WTC11 (cell line): ENCODE measurements around the gene LAMA1. TPM values are rescaled to one million over a fixed set of nuclear protein-coding genes. Genes with fewer than 3 reads are reported as not detected.

Source experiments
- ATAC-seq: fragments of 200-7000 bp; cut with Tn5 transposase; 2 replicates; pipeline ENCODE4 v1.10.0; 2021; ENCODE audit warnings: mild to moderate bottlenecking, moderate library complexity
- CTCF ChIA-PET: fragments of 300-600 bp; sonication (Branson Sonifier 250); formaldehyde crosslinking; loops from one replicate; lab custom pipeline; 2021; ENCODE audit warnings: antibody characterized with exemption; lab: Charles Lee
- POLR2A ChIA-PET: fragments of 350-600 bp; sonication (Branson Sonifier 250); formaldehyde crosslinking; loops from one replicate; lab custom pipeline; 2021; ENCODE audit warnings: antibody characterized with exemption; lab: Charles Lee
- DNase-seq: peaks from one replicate; pipeline ENCODE4 v3.0.0; 2021; ENCODE audit warnings: low spot score
- H3K27ac Mint-ChIP-seq: 2 replicates; pipeline ENCODE4 v1.8.0; 2021; ENCODE audit warnings: mixed read lengths
- H3K27me3 Mint-ChIP-seq: 2 replicates; pipeline ENCODE4 v1.8.0; 2021; ENCODE audit warnings: low read depth, mild to moderate bottlenecking, moderate library complexity, mixed read lengths
- H3K36me3 Mint-ChIP-seq: 2 replicates; pipeline ENCODE4 v1.8.0; 2021; ENCODE audit warnings: mixed read lengths
- H3K4me1 Mint-ChIP-seq: 2 replicates; pipeline ENCODE4 v1.8.0; 2022; ENCODE audit warnings: mixed read lengths
- H3K4me3 Mint-ChIP-seq: 2 replicates; pipeline ENCODE4 v1.8.0; 2021; ENCODE audit warnings: mild to moderate bottlenecking, moderate library complexity, mixed read lengths
- H3K9me3 Mint-ChIP-seq: 2 replicates; pipeline ENCODE4 v1.8.0; 2021; ENCODE audit warnings: mixed read lengths
- AFF4 ChIP-seq: sonication (generic); formaldehyde crosslinking; IDR thresholded peaks from 2 replicates; pipeline ENCODE4 v1.8.1; 2023; ENCODE audit warnings: mild to moderate bottlenecking, missing genetic modification reagents, borderline replicate concordance
- CBFB ChIP-seq: sonication (generic); formaldehyde crosslinking; IDR thresholded peaks from 2 replicates; pipeline ENCODE4 v1.8.1; 2022; ENCODE audit warnings: mild to moderate bottlenecking, low read depth, missing genetic modification reagents
- CDX4 ChIP-seq: fragments of 250-450 bp; sonication (Bioruptor Pico); IDR thresholded peaks from 2 replicates; pipeline ENCODE4 v1.9.0; 2021; ENCODE audit warnings: moderate library complexity, mild to moderate bottlenecking, inconsistent platforms, borderline replicate concordance
- IRF2 ChIP-seq: sonication (generic); formaldehyde crosslinking; IDR thresholded peaks from 2 replicates; pipeline ENCODE4 v1.8.0; 2022; ENCODE audit warnings: low read depth, missing genetic modification reagents, borderline replicate concordance
- NR2C2 ChIP-seq: sonication (generic); formaldehyde crosslinking; IDR thresholded peaks from 2 replicates; pipeline ENCODE4 v1.8.0; 2022; ENCODE audit warnings: mild to moderate bottlenecking, missing genetic modification reagents
- PRRX2 ChIP-seq: fragments of 250-450 bp; sonication (Bioruptor Pico); IDR thresholded peaks from 2 replicates; pipeline ENCODE4 v1.8.0; 2021; ENCODE audit warnings: mild to moderate bottlenecking
- TEAD4 ChIP-seq: sonication (generic); formaldehyde crosslinking; IDR thresholded peaks from 2 replicates; pipeline ENCODE4 v1.8.0; 2022; ENCODE audit warnings: mild to moderate bottlenecking, missing genetic modification reagents
- TP53 ChIP-seq: sonication (generic); formaldehyde crosslinking; IDR thresholded peaks from 2 replicates; pipeline ENCODE4 v1.8.1; 2023; ENCODE audit warnings: mild to moderate bottlenecking, missing genetic modification reagents
- ZNF121 ChIP-seq: sonication (generic); formaldehyde crosslinking; IDR thresholded peaks from 2 replicates; pipeline ENCODE4 v1.8.0; 2023; ENCODE audit warnings: missing genetic modification reagents
- ZNF138 ChIP-seq: sonication (generic); formaldehyde crosslinking; conservative IDR thresholded peaks from 2 replicates; pipeline ENCODE4 v1.8.1; 2022; ENCODE audit warnings: mild to moderate bottlenecking, moderate library complexity, missing genetic modification reagents
- ZNF396 ChIP-seq: fragments of 250-450 bp; sonication (Bioruptor Pico); IDR thresholded peaks from 2 replicates; pipeline ENCODE4 v1.8.0; 2021; ENCODE audit warnings: mild to moderate bottlenecking, moderate library complexity, borderline replicate concordance
- ZNF416 ChIP-seq: fragments of 250-450 bp; sonication (Bioruptor Pico); IDR thresholded peaks from 2 replicates; pipeline ENCODE4 v1.9.0; 2021; ENCODE audit warnings: mild to moderate bottlenecking, inconsistent platforms
- ZNF671 ChIP-seq: fragments of 250-450 bp; sonication (Bioruptor Pico); IDR thresholded peaks from 2 replicates; pipeline ENCODE4 v1.8.0; 2021; ENCODE audit warnings: mild to moderate bottlenecking
- total RNA-seq: library from RNA; stranded (reverse); gene quantifications from 3 replicates; pipeline ENCODE4 v1.2.3, GENCODE V29; 2021
- TF ChIP-seq, protein P1 (sequence below): sonication (generic); formaldehyde crosslinking; conservative IDR thresholded peaks from 2 replicates; pipeline ENCODE4 v1.8.1; 2022; ENCODE audit warnings: mild to moderate bottlenecking, missing genetic modification reagents
- TF ChIP-seq, protein P2 (sequence below): fragments of 250-450 bp; sonication (Bioruptor Pico); conservative IDR thresholded peaks from 2 replicates; pipeline ENCODE4 v1.9.0; 2021; ENCODE audit warnings: mild to moderate bottlenecking
- TF ChIP-seq, protein P3 (sequence below): sonication (generic); formaldehyde crosslinking; conservative IDR thresholded peaks from 2 replicates; pipeline ENCODE4 v1.8.1; 2023; ENCODE audit warnings: mild to moderate bottlenecking, low read depth, missing genetic modification reagents, moderate library complexity

The LAMA1 gene
- total RNA-seq, 1 experiment from 2014 or later, result 50.7 TPM

DNA sequence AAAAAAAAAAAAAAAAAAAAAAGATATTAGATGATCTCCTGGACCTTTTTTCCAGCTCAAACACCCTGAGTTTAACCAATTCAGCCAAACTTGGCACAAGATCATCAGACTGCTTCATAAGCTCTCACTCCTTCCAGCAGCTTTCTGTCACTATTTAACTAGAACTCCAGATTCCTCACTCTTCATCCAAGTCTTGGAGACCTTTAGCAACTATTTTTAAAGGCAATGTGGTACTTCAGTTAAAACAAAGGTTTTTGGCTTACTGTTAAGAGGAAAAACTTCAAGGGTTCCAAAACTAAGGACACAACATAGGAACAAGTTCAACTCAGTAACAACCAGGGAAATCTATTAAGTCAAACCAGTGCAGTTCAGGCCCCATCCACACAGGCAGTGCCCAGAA lies 23.2 kb downstream of the LAMA1 start (continued):
- TF ChIP-seq ZNF671 (CRISPR knock-in tag) (no peak), ZNF396 (no peak)

DNA sequence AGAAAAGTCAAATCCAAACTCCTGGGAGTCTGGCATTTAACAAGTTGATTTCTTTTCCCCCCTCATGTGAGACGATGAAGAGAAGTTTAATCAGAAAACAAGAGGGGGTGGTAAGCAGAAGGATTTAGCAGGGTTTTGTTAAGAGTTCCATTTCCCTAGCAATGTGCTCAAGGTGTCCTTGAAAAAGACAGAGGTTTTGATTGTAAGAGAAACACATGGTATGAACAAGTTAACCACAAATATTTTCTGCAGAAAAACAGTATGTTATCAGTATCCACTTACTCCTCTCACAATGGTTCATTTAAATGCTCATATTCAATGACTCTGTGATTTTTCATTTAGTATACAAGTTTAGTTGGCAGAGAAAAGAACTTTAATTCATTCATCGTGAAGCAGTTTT lies 26.8 kb downstream of the LAMA1 start:
- DNase-seq, result no peak
- Mint-ChIP-seq H3K27me3 (no peaks in the 10 kb centered on the region), H3K36me3 (no peaks in the 10 kb centered on the region), H3K4me1 (peaks cover 41% of the 10 kb centered on the region), H3K27ac (peak overlapping the region; percentile 73; the same call in 1 of the 2 replicates), H3K9me3 (no peaks in the 10 kb centered on the region), H3K4me3 (no peak overlapping the region)
- no peak for ATAC-seq
- ChIA-PET CTCF (interaction anchor here (1.0 kb wide), 1 partner anchor 86 kb away, joined by 4 read pairs; no protein-coding TSS in a partner anchor), POLR2A (no interaction called here)
- no peak for TF ChIP-seq ZNF121
- no peak for TF ChIP-seq TP53 (CRISPR knock-in tag)
- TF ChIP-seq, protein P1, sequence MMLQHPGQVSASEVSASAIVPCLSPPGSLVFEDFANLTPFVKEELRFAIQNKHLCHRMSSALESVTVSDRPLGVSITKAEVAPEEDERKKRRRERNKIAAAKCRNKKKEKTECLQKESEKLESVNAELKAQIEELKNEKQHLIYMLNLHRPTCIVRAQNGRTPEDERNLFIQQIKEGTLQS (CRISPR knock-in tag), result no peak
- no peak for TF ChIP-seq TEAD4 (CRISPR knock-in tag)
- TF ChIP-seq CBFB (CRISPR knock-in tag), result no peak
- no peak for TF ChIP-seq PRRX2
- TF ChIP-seq IRF2 (CRISPR knock-in tag), result no peak
- TF ChIP-seq CDX4 (CRISPR knock-in tag), result no peak

DNA sequence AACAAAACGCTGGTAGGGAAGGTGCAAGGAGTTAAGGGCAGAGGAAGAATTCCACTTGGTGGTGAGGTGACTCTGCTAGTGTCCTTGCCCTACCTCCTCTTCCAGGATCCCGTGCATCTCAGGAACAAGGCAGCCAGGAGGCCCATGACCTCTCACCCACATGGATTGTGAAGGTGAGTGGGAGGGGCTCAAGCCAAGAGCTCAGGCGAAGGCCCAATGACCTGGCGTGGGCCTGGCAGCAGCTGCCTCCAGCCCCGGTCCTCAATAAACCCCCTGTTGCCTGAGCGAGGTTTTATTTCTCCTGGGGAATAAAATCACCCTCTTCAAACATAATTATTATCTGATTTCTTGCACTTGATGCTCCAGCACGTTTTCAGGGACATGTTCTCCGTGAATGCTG lies 28.2 kb downstream of the LAMA1 start:
- H3K36me3 Mint-ChIP-seq, result no peaks in the 10 kb centered on the region
- H3K9me3 Mint-ChIP-seq, result no peaks in the 10 kb centered on the region
- peak; percentile 18 for DNase-seq
- H3K27ac Mint-ChIP-seq, result no peak overlapping the region; the same call in 1 of the 2 replicates
- no peaks in the 10 kb centered on the region for H3K27me3 Mint-ChIP-seq
- ChIA-PET CTCF (interaction anchor here (1.2 kb wide), 1 partner anchor 169 kb away, joined by 3 read pairs; no protein-coding TSS in a partner anchor), POLR2A (no interaction called here)
- TF ChIP-seq, protein P2, sequence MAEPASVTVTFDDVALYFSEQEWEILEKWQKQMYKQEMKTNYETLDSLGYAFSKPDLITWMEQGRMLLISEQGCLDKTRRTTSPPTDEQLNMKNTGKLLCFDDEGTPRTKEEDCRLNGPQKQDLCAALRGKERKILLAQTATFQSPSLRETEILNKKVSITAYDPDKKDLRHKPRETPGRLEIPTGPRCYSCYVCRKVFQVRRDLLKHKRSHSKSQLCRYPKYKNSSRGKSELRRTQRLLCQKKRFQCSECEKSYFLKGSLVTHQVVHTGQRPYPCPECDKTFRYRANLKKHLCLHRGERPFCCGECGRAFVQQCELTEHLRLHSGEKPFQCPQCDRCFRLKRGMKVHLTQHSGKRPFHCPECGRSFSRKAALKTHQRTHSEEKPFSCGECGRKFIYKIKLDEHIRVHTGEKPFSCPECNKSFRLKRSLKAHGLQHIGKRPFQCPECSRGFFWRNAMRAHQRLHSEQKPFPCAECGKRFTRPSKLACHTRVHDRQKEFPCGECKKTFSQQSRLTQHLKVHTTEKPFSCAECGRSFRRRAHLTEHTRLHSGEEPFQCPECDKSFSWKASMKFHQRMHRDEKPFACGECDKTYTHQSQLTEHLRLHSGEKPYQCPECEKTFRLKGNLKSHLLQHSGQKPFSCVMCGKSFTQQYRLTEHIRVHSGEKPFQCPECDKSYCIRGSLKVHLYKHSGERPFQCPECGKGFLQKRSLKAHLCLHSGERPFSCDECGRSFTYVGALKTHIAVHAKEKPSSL (CRISPR knock-in tag), result no peak
- TF ChIP-seq ZNF138 (CRISPR knock-in tag) (no peak), NR2C2 (CRISPR knock-in tag) (no peak), CDX4 (CRISPR knock-in tag) (no peak), AFF4 (CRISPR knock-in tag) (no peak), ZNF416 (no peak), TEAD4 (CRISPR knock-in tag) (no peak)
- TF ChIP-seq, protein P3, sequence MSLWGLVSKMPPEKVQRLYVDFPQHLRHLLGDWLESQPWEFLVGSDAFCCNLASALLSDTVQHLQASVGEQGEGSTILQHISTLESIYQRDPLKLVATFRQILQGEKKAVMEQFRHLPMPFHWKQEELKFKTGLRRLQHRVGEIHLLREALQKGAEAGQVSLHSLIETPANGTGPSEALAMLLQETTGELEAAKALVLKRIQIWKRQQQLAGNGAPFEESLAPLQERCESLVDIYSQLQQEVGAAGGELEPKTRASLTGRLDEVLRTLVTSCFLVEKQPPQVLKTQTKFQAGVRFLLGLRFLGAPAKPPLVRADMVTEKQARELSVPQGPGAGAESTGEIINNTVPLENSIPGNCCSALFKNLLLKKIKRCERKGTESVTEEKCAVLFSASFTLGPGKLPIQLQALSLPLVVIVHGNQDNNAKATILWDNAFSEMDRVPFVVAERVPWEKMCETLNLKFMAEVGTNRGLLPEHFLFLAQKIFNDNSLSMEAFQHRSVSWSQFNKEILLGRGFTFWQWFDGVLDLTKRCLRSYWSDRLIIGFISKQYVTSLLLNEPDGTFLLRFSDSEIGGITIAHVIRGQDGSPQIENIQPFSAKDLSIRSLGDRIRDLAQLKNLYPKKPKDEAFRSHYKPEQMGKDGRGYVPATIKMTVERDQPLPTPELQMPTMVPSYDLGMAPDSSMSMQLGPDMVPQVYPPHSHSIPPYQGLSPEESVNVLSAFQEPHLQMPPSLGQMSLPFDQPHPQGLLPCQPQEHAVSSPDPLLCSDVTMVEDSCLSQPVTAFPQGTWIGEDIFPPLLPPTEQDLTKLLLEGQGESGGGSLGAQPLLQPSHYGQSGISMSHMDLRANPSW (CRISPR knock-in tag), result no peak
- no peak overlapping the region for H3K4me3 Mint-ChIP-seq
- H3K4me1 Mint-ChIP-seq, result peaks cover 35% of the 10 kb centered on the region
- ATAC-seq, result peak; percentile 65
